ENCODE measurements around the gene CEMIP2. TPM values are rescaled to one million over a fixed set of nuclear protein-coding genes. Genes with fewer than 3 reads are reported as not detected.

The CEMIP2 gene
- total RNA-seq, 2 experiments from 2014 or later: 92.8 to 95.1 TPM

DNA sequence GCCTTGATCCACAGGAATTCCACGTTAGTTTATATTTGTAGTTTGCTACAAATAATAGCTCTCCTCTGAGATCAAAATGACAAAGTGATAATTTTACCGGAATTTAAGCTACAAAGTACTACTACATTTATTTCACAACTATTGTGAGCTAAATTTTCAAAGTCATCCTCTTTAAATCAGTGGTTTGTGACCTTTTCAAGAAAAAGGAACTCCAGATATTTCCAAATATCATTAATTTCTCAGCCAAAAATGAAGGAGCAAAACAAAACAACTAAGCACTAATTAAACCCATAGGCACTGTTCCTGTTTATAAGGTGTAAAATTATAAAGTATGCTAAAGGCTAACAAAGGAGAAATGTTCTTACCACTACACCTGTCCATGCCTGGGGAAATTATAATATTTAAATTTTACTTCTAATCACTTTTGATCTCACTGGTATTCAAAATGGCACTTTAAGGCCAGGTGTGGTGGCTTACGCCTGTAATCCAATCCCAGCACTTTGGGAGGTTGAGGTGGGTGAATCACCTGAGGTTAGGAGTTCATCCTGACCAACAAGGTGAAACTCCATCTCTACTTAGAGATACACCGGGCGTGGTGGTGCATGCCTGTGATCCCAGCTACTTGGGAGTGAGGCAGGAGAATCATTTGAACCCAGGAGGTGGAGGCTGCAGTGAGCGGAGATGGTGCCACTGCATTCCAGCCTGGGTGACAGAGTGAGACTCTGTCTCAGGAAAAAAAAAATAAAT, 77.5 kb downstream of the CEMIP2 start:
- ChIA-PET POLR2A (no interaction called here), CTCF (no interaction called here)

DNA sequence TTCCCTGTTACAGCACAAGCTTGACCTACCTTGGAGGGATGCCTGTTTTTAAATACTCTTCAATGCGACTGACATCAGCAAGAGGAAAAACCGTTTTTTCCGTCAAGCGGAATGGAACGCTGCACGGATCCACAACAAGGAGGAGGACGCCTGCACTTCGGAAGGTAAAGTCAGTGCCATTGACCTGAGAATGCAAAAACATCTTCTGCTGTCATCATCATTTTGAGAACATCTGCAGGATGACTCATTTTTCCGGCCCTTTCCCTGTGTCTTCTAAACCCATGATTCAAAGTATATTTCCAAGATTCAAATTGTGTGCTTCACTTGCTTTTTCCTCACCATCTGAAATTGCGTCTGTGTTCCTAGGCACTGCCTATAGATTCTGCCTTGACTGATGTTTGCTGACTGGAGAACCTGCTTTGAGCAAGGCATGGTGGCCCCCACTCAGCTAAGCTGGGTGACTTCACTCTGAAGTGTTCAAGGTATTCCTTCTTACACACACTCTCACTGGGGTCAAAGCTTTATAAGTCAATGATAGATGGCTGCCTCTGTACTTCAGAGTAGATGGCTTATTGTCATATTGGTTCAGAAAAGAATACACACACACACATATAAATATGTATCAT, 78.1 kb downstream of the CEMIP2 start:
- POLR2A ChIA-PET: no interaction called here
- CTCF ChIA-PET: no interaction called here

DNA sequence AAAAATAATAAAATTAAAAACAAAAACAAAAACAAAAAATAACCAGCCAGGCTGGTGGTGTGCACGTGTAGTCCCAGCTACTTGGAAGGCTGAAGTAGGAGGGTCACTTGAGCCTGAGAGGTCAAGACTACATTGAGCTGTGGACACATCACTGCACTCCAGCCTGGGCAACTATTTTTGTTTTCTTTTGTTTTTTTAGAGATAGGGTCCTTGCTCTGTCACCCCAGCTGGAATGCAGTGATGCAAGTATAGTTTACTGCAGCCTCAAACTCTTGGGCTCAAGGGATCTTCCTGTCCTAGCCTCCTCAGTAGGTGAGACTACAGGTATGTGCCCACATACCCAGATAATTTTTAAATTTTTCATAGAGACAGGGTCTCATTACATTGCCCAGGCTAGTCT, 80.6 kb downstream of the CEMIP2 start:
- ChIA-PET POLR2A (no interaction called here), CTCF (no interaction called here)

DNA sequence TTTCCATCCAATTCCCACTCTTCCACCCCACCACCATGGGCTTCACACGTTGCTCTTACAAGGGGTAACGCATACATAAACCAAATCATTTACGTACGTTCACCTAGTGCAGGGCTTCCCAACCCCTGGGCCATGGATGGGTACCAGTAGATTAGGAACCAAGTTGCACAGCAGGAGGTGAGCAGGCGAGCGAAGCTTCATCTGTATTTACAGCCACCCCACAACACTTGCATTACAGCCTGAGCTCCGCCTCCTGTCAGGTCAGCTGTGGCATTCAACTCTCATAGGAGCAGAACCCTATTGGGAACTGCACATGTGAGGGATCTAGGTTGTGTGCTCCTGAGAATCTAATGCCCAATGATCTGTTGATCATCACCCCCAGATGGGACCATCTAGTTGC, 82.3 kb downstream of the CEMIP2 start:
- ChIA-PET CTCF (interaction anchor here (0.8 to 1.3 kb wide), 3 partner anchors 28 to 83 kb away, joined by 3 to 4 read pairs (median 3); no protein-coding TSS in a partner anchor), POLR2A (no interaction called here)

DNA sequence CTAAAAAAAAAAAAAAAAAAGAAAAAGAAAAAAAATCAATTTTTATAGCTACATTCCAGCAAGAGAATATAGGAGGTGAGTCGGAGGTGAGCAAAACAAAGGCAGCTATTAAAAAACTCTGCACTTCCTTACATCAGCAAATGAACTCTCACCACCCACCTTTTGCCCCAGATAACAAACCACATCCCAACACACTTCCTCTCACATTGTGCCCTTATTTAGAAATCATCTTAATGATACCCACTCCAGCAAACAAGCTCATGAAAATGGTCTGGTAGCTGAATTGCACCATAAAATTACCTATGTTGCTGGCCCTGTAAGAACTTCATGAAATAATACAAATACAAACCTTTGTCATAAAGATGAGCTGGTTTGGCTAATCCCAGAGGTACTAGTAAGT, 82.9 kb downstream of the CEMIP2 start:
- CTCF ChIA-PET: interaction anchor here (0.7 to 1.3 kb wide), 3 partner anchors 29 to 805 kb away, joined by 3 to 4 read pairs (median 3); no protein-coding TSS in a partner anchor
- POLR2A ChIA-PET: no interaction called here

DNA sequence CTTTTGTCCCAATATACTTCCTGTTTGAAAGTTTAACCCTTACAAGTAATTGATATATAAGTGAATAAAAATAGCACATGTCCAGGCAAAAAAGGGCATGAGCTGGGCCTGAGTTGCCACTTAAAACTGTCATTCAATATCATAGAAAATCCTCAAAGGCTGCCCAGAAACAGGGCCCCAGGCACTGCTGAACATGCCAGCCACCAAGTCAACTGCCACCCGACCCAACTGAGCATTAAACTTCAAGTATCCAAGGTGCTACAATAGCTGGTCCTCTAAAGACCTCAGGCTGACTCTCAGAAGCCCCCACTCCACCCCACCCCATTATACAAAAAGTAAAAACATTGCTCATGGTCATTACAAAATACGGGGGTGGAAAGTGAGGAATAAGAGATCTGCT, 83.7 kb downstream of the CEMIP2 start:
- CTCF ChIA-PET: interaction anchor here (0.7 to 1.3 kb wide), 2 partner anchors 80 to 806 kb away, joined by 3 to 4 read pairs; no protein-coding TSS in a partner anchor
- POLR2A ChIA-PET: no interaction called here

DNA sequence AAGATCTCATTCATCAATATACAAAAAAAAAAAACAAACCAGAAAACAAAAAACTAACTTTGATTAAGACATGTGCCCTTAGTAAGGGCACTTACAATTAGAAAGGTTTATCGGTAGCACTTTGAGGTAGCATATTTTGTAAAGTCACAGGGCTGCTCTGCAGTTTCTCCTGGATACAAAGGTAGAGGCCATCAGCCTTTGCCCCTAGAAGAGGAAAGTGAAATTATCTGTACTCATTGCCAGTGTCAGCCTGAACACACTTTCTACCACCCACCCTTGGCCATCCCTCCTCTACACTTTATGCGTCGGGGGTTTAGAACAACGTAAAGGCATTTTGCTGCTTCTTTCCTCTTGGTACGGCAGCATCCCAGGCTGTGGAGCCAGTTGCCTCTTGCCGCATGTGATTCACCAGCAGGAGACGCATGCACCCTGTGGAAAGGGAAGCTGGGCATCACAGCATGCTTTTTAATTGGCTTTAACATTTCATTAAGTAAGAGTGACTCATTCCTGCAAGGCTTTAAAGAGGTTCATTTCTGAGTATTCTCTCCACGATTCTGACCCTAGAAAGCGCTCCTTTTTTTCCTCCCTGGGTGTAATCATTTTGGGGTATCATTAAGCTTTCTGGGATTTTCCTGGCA, 84.6 kb downstream of the CEMIP2 start:
- ChIA-PET POLR2A (no interaction called here), CTCF (interaction anchor here (0.7 kb wide), 2 partner anchors 274 to 908 kb away, joined by 3 to 5 read pairs; no protein-coding TSS in a partner anchor)

DNA sequence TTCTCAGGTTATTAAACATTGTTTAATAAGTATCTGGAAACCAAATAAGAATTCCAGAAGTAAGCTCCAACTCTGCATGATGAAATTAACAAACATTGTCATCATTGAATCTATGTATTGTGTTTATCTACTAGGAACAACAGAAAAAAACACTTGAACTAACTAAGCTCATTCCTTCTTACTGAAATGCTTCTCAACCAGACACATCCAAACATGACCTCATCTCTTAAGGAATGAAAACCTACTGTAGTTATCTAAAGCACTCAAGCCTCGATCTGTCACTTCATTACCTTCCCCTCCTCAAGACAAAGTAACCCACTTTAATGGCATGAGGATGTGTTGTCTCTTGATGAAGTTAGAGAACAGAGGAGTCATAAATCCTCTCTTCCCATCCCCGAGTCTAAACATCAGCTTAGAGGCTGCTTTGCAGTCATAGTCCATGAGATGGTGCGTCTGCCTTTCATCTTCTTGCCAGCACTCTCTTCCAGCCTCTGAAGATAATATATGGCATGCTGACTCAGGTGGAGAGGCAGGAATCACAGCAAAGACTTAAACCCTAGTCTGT, 86.5 kb downstream of the CEMIP2 start:
- ChIA-PET POLR2A (no interaction called here), CTCF (no interaction called here)

DNA sequence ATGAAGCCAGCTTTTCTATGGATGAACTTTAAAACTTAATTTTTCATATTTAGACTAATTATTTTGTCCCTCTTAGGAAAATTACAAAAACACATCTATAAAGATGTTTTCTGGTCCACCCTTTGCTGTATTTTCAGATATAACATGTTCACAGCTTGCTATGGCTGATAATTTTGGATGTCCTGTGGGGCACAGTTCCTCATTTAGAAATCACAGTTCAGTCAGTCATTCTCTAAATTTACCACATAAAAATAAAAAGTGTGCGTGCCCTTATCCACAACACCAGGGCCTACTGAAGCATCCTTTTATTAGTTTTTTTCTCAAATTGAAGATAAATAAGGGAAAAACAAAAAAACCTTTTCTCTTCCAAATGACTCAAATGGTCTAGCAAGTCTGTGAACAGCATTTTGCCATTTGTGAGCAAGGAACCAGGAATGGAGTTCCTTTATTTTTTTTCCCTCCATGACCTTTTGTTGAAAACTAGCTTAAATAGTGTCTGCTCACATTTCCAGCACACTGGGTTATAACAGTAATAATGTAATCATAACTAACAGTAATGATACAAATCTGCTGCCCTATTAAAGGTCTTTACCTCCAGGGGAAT, 87.1 kb downstream of the CEMIP2 start:
- CTCF ChIA-PET: no interaction called here
- POLR2A ChIA-PET: no interaction called here

DNA sequence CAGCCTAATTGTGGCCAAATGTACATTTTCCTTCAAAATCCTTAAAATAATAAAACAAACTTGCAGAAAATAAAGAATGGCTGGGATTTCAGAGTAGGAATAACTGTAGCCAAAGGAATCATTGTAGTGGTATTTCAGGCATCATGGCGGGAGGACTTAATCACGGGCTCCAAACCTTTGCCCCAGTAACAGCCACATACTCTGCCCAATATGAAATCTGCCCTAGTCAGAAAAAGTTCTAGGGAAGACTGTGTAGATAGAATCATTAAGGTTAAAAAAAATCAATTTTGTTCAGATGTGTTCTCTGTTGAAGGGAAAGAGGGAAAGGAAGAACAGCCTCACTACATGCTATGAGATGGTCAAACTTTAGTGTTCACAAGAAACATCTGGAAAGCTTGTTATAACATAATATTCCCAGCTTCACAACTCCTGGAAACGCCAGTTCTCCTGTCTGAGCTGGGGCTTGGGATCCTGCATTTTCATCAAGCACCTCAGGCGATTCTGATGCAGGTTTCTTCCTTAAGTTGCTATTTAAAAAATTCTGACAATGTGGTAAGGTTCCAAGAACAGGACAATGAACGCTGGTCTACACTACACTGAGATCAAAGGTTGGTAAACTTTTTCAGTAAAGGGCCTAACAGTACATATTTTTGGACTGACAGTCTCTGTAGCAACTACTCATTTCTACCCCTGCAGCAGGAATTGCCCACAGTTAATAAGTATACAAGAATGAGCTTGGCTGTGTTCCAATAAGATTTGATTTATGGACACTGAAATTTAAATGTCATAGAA, 87.9 kb downstream of the CEMIP2 start:
- POLR2A ChIA-PET: no interaction called here

DNA sequence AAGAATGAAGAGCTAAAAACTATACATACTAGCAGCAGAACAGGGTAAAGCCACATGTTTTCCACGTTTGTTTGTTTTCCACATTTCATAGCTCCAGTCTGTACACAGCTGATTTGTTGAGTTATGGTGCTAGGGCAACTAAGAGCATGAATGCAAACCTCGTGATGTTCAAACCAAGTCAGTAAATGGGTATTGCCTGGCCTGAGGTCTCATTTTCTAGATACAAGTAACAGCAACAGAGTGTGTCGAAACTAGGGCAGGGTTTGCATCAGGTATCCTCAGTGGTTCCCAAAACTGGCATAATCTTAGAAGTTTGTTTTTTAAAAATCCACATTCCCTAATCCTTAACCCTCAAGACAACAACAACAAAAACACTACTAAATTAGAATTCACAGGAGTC, 89.3 kb downstream of the CEMIP2 start:
- CTCF ChIA-PET: interaction anchor here (0.6 kb wide), 1 partner anchor 75 kb away, joined by 3 read pairs; no protein-coding TSS in a partner anchor
- POLR2A ChIA-PET: no interaction called here

More for the DNA sequence above, 87.9 kb downstream of the CEMIP2 start:
- CTCF ChIA-PET: no interaction called here

DNA sequence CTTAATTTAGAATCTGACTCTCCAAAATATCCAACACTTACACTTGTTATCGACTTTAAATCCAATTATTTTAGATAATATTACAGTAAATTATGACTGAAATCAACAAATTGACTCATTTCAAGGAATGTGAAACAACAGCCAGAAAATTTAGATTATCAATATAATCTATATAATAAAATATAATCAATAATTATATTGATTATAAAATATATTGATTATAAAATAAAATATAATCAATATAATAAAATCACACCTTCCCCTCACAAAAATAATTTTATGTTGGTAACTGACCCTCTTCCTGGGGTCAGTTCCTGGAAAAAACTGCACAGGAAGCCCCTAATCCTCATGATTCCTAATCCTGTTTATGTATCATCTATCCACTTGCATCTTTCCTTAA, 91.1 kb downstream of the CEMIP2 start:
- POLR2A ChIA-PET: no interaction called here
- CTCF ChIA-PET: no interaction called here

DNA sequence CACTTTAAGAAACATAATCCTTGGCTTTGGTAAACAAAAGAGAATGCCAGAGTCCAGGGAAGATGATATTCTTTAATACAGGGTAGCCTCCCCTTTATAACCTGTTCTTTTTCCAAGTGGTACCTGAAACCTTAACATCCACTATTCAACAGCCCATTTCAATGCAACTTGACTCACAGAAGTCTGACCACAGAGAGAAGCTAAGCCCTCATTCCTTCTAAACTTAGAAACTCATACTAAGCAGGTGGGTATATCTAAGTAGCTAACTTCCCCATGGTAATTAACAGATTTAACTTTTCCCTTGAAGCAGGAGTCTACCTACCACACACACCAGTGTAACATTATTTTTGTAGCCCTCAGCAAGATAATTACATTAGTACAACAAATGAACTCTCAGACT, 91.9 kb downstream of the CEMIP2 start:
- CTCF ChIA-PET: no interaction called here
- POLR2A ChIA-PET: no interaction called here

DNA sequence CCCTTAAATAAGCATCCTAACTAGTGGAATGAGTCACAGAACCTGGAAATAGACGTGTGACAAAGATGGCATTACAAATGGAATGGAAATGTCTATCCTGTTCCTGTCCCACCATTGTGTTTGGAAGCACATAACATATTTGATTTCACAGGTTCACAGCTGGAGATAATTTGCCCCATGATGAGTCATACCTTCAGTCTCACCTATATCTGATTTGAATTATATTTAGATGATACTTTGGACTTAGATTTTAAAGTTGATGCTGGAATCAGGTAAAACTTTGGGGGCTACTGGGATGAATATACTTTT, 92.5 kb downstream of the CEMIP2 start:
- POLR2A ChIA-PET: no interaction called here
- CTCF ChIA-PET: no interaction called here

DNA sequence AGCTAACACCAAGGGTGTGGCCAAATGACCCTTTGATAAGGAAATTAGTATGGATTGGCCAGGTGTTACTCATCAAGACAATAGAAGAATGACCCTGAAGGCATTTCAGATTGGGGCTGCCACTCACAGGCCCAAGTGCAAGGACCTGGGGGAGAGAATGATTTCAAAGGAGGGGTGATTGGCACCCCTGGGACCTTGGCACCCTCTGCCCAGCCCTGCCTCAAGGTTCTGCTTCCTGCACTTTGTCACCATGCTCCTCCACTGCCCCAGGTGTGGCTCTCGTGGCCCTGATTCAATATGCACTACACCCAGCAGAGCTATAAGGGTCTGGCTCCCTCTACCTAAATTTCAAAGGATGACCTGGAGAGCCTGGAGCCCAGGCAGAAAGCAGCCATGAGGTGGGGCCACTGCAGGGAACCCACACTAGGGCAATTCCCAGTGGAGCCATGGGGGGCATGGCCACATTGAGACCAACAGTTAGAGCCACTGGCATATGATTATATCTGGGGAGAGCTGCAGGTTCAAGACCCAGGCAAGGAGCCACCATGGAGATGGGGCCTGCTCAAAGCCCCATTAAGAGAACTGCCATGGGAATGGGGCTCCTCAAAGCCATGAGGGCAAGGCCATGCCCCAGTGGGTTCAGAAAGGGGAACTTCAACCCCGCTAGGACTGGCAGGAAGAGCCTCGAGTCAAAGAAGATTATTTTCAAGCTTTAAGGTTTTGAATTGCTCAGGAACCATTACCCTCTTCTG, 93.0 kb downstream of the CEMIP2 start:
- CTCF ChIA-PET: no interaction called here
- POLR2A ChIA-PET: no interaction called here

DNA sequence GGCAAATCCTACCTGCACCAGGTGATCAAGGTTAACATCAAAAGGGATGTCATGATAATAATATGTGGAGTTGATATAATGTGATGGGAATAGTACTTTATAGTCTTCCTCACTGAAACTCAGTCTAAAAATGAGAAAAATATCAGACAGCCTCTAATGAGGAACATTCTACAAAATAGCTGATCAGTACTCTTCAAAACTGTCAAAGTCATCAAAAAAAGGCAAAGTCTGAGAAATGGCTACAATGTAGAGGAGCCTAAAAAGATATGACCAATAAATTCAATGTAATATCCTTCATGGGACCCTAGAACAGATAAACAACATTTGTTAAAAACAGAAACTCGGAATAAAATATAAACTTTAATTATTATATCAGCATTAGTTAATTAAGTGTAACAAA, 95.7 kb downstream of the CEMIP2 start:
- ChIA-PET CTCF (no interaction called here), POLR2A (no interaction called here)

DNA sequence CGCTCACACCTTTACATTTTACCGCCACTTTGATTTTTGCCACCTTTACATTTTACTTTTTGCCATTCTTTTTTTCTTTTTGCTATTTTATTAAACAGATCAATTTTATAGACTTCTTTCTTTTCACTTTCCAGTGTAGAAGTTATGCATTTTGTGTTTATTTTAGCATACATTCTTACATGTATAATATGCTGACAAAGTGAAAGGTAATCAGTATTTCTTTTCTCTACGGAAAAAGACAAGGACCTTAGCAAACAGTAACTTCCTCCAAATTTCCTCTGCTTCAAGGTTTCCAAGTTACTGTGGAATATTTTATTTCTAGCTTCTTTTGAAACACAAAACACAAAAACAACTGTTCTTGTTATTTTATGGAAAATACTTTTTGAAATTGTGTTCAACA, 97.0 kb downstream of the CEMIP2 start:
- ChIA-PET CTCF (no interaction called here), POLR2A (no interaction called here)

DNA sequence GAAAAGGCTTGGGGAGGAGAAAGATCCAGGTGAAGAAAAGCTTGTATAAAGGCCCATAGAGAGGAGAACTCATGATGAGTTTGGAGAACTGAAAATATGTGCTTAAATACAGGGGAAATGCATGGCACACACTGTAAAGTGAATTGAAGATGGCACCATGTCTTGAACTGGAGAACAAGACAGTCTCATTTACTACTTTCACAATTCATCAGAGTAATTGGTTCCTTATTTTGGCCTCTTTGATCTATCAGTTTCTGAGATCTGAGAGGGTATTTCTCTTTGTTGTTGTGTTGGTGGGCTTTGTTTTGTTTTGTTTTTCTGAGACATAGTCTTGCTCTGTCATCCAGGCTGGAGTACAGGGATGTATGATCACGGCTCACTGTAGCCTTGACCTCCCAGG, 98.2 kb downstream of the CEMIP2 start:
- CTCF ChIA-PET: no interaction called here
- POLR2A ChIA-PET: no interaction called here

DNA sequence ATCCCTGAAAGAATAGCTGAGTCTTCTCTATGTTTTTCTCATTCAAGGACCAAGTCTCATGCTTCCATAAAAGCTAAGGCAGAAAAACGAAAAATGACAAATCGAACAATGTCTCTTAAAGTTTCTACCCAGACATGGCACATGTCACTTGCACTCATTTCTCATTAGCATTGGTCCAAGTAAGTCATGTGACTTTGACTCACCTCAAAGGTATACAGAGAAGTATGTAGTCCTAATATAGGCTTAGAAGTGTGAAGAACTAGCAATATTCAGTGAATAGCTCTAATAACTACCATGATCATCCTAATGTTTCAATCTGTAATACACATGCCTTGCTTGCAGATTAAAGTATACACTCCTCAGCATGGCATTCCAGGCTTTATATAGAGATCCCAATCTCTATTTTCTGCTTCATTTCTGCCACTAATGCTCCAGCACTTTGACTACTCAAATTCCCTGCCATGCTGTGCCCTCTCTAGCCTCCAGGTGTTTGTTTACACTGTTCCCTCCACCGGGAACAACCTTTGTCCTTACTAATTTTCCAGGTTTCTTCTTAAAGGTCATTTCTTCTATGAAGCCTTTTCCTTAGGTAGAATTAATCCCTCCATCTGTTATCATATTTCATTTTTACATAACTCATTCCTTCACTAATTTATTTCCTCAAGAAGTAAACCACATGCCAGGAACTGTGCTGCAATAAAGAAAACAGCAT, 98.9 kb downstream of the CEMIP2 start:
- CTCF ChIA-PET: no interaction called here
- POLR2A ChIA-PET: no interaction called here

Data from activated CD8-positive, alpha-beta memory T cell treated with anti-CD3 and anti-CD28 coated beads for 36 hours (primary cell).